Right lobe of liver (tissue), 4 donors: ENCODE measurements around the gene CLEC18A.
"Not testable (repeated sequence)": the region's sequence is repeated elsewhere in the genome, so short reads cannot be mapped to it uniquely, and the experiment has no call there.

Experiments used
- POLR2A ChIP-seq: fragments of 450-650 bp; IDR thresholded peaks from one replicate; pipeline ENCODE4 v1.6.1; 2017; ENCODE audit warnings: antibody characterized with exemption, mild to moderate bottlenecking
- TF ChIP-seq, protein P1 (sequence below), 4 donors: fragments of 200-600 bp in 3 of 4; fragments of 450-650 bp in 1 of 4; IDR thresholded peaks; one replicate each; pipeline versions ENCODE4 v1.5.1 to v1.8.0; 2016 to 2022; ENCODE audit warnings: antibody characterized with exemption in 4 of 4, mild to moderate bottlenecking in 2 of 4
- donor health status: DM: no; HTN: no; CAD: no.
- donor health status: DM: no; HTN: no; CAD: no.
- donor health status: DM: no; HTN: yes; CAD: no.

- TF ChIP-seq, protein P1, sequence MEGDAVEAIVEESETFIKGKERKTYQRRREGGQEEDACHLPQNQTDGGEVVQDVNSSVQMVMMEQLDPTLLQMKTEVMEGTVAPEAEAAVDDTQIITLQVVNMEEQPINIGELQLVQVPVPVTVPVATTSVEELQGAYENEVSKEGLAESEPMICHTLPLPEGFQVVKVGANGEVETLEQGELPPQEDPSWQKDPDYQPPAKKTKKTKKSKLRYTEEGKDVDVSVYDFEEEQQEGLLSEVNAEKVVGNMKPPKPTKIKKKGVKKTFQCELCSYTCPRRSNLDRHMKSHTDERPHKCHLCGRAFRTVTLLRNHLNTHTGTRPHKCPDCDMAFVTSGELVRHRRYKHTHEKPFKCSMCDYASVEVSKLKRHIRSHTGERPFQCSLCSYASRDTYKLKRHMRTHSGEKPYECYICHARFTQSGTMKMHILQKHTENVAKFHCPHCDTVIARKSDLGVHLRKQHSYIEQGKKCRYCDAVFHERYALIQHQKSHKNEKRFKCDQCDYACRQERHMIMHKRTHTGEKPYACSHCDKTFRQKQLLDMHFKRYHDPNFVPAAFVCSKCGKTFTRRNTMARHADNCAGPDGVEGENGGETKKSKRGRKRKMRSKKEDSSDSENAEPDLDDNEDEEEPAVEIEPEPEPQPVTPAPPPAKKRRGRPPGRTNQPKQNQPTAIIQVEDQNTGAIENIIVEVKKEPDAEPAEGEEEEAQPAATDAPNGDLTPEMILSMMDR (IDR thresholded peaks at IDR 0.05) = not testable (repeated sequence)
- not testable (repeated sequence) for TF ChIP-seq POLR2A
Observed at GRCh38 chr16:70012951-70013350, 61.8 kb downstream of the CLEC18A start.
